Calu3 (cell line): Measurements from ENCODE around the gene MYOF. TPM values are rescaled to one million over a fixed set of nuclear protein-coding genes. Genes with fewer than 3 reads are reported as not detected.

Source experiments
- BruUV-seq: library from RNA; stranded (reverse); fragments of 400-500 nt; replicated peaks from 2 replicates; lab custom pipeline; 2021; lab: Mats Ljungman, UMichigan
- CTCF ChIA-PET: fragments of 300-600 bp; sonication (Branson Sonifier 250); formaldehyde crosslinking; loops from one replicate; lab custom pipeline; 2022; ENCODE audit warnings: antibody characterized with exemption; lab: Charles Lee
- DNase-seq: peaks from one replicate; pipeline ENCODE4 v3.0.0; 2022
- H3K27ac Mint-ChIP-seq: one replicate; pipeline ENCODE4 v1.8.0; 2022; ENCODE audit warnings: mixed read lengths; ENCODE audit not compliant: unreplicated experiment
- H3K27me3 Mint-ChIP-seq: one replicate; pipeline ENCODE4 v1.8.0; 2022; ENCODE audit warnings: mixed read lengths; ENCODE audit not compliant: unreplicated experiment
- H3K36me3 Mint-ChIP-seq: one replicate; pipeline ENCODE4 v1.8.0; 2022; ENCODE audit warnings: mild to moderate bottlenecking, moderate library complexity, mixed read lengths; ENCODE audit not compliant: insufficient read depth, unreplicated experiment
- H3K4me1 Mint-ChIP-seq: one replicate; pipeline ENCODE4 v1.8.0; 2022; ENCODE audit warnings: mild to moderate bottlenecking, low read depth, mixed read lengths; ENCODE audit not compliant: unreplicated experiment
- H3K4me3 Mint-ChIP-seq: one replicate; pipeline ENCODE4 v1.8.0; 2022; ENCODE audit warnings: mild to moderate bottlenecking, low read depth, moderate library complexity, mixed read lengths; ENCODE audit not compliant: unreplicated experiment
- H3K9me3 Mint-ChIP-seq: one replicate; pipeline ENCODE4 v1.8.0; 2022; ENCODE audit warnings: low read depth, mixed read lengths; ENCODE audit not compliant: unreplicated experiment
- intact Hi-C: fragments of 100-400 bp; cut with micrococcal nuclease; formaldehyde crosslinking; loops from one replicate; pipeline ENCODE4 v1.10.0; 2022; ENCODE audit not compliant: unreplicated experiment
- total RNA-seq: library from RNA; stranded (reverse); gene quantifications from 2 replicates; pipeline ENCODE4 v1.2.3, GENCODE V29; 2022
- TF ChIP-seq, protein P1 (sequence below): fragments of 200-600 bp; IDR thresholded peaks from one replicate; pipeline ENCODE4 v1.8.0; 2022; ENCODE audit warnings: antibody characterized with exemption; ENCODE audit not compliant: unreplicated experiment

Gene MYOF
- total RNA-seq, 1 experiment from 2014 or later, result 474 TPM

DNA sequence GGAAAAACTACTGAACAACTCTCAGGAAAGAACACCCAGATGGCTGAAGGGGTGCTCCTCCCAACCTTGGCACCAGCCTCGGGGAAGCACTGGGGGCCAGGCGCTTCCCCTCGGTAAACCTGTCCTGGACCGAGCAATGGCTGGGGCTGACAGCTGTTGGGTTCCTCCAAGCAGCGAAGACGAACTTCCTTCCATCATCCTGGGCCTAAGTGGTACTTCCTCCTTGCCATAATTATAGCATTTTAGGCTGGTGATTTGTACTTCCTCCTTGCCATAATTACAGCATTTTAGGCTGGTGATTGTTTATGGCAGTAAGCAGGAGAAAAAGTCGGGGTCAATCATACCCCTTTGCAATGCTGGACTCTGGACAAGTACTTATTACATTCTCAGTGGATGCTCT, 69.3 kb downstream of the MYOF start:
- Mint-ChIP-seq H3K4me1 (peaks cover 34% of the 10 kb centered on the region), H3K9me3 (no peaks in the 10 kb centered on the region), H3K4me3 (no peak overlapping the region), H3K36me3 (peaks cover 68% of the 10 kb centered on the region), H3K27ac (peak overlapping the region; percentile 55), H3K27me3 (no peaks in the 10 kb centered on the region)
- CTCF ChIA-PET, result no interaction called here
- intact Hi-C loops, result no loop called here
- DNase-seq, result no peak
- TF ChIP-seq, protein P1, sequence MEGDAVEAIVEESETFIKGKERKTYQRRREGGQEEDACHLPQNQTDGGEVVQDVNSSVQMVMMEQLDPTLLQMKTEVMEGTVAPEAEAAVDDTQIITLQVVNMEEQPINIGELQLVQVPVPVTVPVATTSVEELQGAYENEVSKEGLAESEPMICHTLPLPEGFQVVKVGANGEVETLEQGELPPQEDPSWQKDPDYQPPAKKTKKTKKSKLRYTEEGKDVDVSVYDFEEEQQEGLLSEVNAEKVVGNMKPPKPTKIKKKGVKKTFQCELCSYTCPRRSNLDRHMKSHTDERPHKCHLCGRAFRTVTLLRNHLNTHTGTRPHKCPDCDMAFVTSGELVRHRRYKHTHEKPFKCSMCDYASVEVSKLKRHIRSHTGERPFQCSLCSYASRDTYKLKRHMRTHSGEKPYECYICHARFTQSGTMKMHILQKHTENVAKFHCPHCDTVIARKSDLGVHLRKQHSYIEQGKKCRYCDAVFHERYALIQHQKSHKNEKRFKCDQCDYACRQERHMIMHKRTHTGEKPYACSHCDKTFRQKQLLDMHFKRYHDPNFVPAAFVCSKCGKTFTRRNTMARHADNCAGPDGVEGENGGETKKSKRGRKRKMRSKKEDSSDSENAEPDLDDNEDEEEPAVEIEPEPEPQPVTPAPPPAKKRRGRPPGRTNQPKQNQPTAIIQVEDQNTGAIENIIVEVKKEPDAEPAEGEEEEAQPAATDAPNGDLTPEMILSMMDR, result no peak
- no TSS peak for BruUV-seq

DNA sequence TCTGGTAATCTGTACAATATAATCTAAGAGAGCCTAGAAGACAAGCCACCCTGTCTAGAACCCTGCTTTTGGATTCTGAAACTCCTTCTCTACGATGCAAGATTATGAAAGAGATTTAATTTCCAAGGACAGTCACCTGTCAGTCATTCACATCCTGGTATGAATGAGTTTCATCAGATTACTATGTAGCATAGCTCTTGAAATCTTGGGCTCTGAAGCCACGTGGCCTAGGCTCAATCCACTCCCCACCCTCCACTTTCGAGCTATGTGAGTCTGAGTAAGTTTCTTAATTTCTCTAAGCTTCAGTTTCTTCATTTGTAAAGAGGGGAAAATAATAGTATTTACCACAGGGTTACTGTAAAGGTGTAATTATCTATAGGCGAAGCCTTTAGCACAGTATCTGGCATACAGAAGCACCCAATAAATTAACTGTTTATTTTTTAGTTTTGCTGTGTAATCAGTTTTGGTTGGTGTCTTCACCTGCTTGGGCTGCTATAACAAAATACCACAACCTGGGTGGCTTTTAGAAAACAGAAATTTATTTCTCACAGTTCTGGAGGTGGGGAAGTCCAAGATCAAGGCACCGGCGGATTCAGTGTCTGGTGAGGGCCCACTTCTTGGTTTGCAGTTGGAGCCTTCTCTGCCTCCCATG, 71.3 kb downstream of the MYOF start:
- no peaks in the 10 kb centered on the region for H3K9me3 Mint-ChIP-seq
- CTCF ChIA-PET, result no interaction called here
- BruUV-seq, result no TSS peak
- H3K4me3 Mint-ChIP-seq, result no peak overlapping the region
- H3K27me3 Mint-ChIP-seq, result no peaks in the 10 kb centered on the region
- TF ChIP-seq, protein P1, result no peak
- intact Hi-C loops, result no loop called here
- peaks cover 22% of the 10 kb centered on the region for H3K4me1 Mint-ChIP-seq
- DNase-seq, result no peak
- H3K27ac Mint-ChIP-seq, result peak overlapping the region; percentile 66
- peaks cover 73% of the 10 kb centered on the region for H3K36me3 Mint-ChIP-seq

DNA sequence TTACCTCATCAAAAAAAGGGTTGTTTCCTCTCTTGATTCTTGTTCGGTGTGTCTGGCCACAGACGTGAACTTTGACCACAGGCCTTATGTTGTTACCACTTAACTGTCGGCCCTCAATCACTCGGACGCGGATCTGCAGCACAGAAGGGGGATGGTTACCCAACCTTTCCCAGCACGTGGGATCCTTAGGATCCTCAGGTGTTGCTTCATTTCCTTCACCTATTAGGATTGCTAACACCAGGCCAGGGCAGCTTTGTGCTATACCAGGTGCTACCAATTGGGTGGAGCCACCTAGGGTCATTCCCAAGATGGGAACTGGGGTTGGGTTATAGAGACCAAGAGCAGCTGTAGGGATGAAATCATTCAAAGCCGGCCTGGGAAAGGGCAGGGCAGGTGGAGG, 73.4 kb downstream of the MYOF start:
- intact Hi-C loops, result no loop called here
- no TSS peak for BruUV-seq

DNA sequence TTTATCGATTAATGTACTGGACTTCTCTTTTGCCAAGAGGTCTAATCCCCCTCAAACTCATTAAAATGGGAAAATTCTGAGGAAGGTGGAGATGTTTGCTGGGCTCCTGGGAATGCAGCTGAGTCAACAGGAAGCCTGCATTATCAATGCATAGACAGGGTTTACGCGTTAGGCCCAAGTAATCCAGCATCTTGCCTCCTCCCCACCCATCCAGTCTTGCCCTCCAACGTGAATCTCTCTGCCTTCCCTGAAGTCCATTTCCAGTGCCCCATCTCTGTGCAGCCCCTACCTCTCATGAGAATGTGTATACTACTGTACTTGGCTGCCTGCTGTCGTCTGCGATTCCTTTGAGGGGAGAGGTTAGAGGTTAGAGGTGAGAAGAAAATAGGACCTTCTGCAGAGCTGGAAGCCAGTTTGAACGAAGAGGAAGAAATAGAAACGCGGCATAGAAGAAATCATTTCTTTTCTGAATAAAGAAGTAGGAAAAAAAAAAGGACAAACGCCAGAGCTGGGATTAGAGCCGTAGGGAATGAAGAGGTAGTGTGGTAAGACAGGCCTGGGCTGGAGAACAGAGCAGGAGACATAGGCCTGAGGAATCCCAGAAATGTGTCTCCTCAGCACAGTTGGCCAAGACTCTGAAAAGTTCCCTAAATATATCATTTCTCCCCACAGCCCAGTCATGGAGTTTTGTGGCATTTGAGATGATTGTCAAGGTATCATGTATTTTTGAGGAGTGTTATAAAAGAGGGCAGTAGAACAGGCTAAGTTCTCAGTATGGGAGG, 75.6 kb downstream of the MYOF start:
- intact Hi-C loops, result no loop called here
- no peak overlapping the region for H3K4me3 Mint-ChIP-seq
- H3K36me3 Mint-ChIP-seq, result peaks cover 82% of the 10 kb centered on the region
- H3K4me1 Mint-ChIP-seq, result peaks cover 11% of the 10 kb centered on the region
- H3K9me3 Mint-ChIP-seq, result no peaks in the 10 kb centered on the region
- TF ChIP-seq, protein P1, result no peak
- no peaks in the 10 kb centered on the region for H3K27me3 Mint-ChIP-seq
- CTCF ChIA-PET, result no interaction called here
- DNase-seq, result no peak
- peak overlapping the region; percentile 55 for H3K27ac Mint-ChIP-seq
- no TSS peak for BruUV-seq

More for the DNA sequence above, 73.4 kb downstream of the MYOF start:
- no peak for DNase-seq
- Mint-ChIP-seq H3K27me3 (no peaks in the 10 kb centered on the region), H3K4me3 (no peak overlapping the region), H3K4me1 (peaks cover 11% of the 10 kb centered on the region), H3K9me3 (no peaks in the 10 kb centered on the region), H3K27ac (no peak overlapping the region), H3K36me3 (peaks cover 74% of the 10 kb centered on the region)
- CTCF ChIA-PET, result no interaction called here
- TF ChIP-seq, protein P1, result no peak
